A549 (cell line): ENCODE results near the gene TMEM250. TPM values are rescaled to one million over a fixed set of nuclear protein-coding genes. Genes with fewer than 3 reads are reported as not detected.

Experiments used
- ATAC-seq, 2 experiments: fragments of 200-7000 bp in 1 of 2; fragments of >200 bp in 1 of 2; cut with Nextera tagmentation in 1 of 2; cut with Tn5 transposase in 1 of 2; 3 replicates each; pipeline versions ENCODE4 v1.8.0 to v1.9.1; 2018 to 2020; ENCODE audit warnings: mild to moderate bottlenecking in 1 of 2, moderate library complexity in 1 of 2
- CTCF ChIA-PET: fragments of 300-600 bp; sonication (Branson Sonifier 250); formaldehyde crosslinking; extraction: SDS; loops from one replicate; lab custom pipeline; 2021; ENCODE audit warnings: antibody characterized with exemption, inconsistent platforms; lab: Yijun Ruan, JAX
- POLR2A ChIA-PET: fragments of 350-600 bp; formaldehyde crosslinking; extraction: SDS; loops from one replicate; lab custom pipeline; 2021; ENCODE audit warnings: antibody characterized with exemption, inconsistent platforms; lab: Yijun Ruan, JAX
- DNase-seq, 2 experiments: peaks; one replicate each; pipeline versions ENCODE4 v3.0.0 to v3.0.0-alpha.2; 2011 to 2016; ENCODE audit warnings: low read depth in 1 of 2, low spot score in 1 of 2
- FAIRE-seq: peaks from 2 replicates; lab custom pipeline; 2011; peaks lifted over from hg19 to GRCh38; lab: Jason Lieb, UNC
- H3K27ac ChIP-seq, 2 experiments: fragments of >200 bp; sonication (Bioruptor Twin); formaldehyde crosslinking; 3 replicates each; pipeline ENCODE4 v1.5.1; 2016 to 2017
- H3K4me1 ChIP-seq: fragments of >200 bp; sonication (Bioruptor Twin); formaldehyde crosslinking; 3 replicates; pipeline ENCODE4 v1.6.1; 2016
- H3K4me2 ChIP-seq: fragments of >200 bp; sonication (Bioruptor Twin); formaldehyde crosslinking; 3 replicates; pipeline ENCODE4 v1.6.1; 2016
- H3K4me3 ChIP-seq: fragments of >200 bp; sonication (Bioruptor Twin); formaldehyde crosslinking; 3 replicates; pipeline ENCODE4 v1.5.1; 2016
- H3K9me3 ChIP-seq: fragments of >200 bp; sonication (Bioruptor Twin); formaldehyde crosslinking; 3 replicates; pipeline ENCODE4 v1.6.1; 2016
- CHD4 ChIP-seq: fragments of 200-600 bp; sonication (generic); IDR thresholded peaks from 2 replicates; pipeline ENCODE4 v1.6.1; 2016; ENCODE audit warnings: antibody characterized with exemption, mild to moderate bottlenecking, borderline replicate concordance
- EHMT2 ChIP-seq: fragments of 200-600 bp; sonication (generic); IDR thresholded peaks from 2 replicates; pipeline ENCODE4 v1.6.1; 2016; ENCODE audit warnings: antibody characterized with exemption, low read depth, mild to moderate bottlenecking, moderate library complexity
- FOSL2 ChIP-seq, 2 experiments: fragments of 450-650 bp in 1 of 2; fragments of >200 bp in 1 of 2; sonication (Bioruptor Twin) in 1 of 2; formaldehyde crosslinking; IDR thresholded peaks; 2 replicates each; pipeline versions ENCODE4 v1.5.0 to v1.6.1; 2016 to 2020; ENCODE audit warnings: mild to moderate bottlenecking in 1 of 2, moderate library complexity in 1 of 2
- FOXS1 ChIP-seq: fragments of 250-450 bp; sonication (Bioruptor Pico); IDR thresholded peaks from 2 replicates; pipeline ENCODE4 v1.5.0; 2020; ENCODE audit warnings: mild to moderate bottlenecking, moderate library complexity
- HDAC2 ChIP-seq: fragments of 200-600 bp; sonication (generic); IDR thresholded peaks from 2 replicates; pipeline ENCODE4 v1.6.1; 2016
- HEYL ChIP-seq: fragments of 250-450 bp; sonication (Bioruptor Pico); IDR thresholded peaks from 2 replicates; pipeline ENCODE4 v1.8.0; 2021; ENCODE audit warnings: mild to moderate bottlenecking, moderate library complexity
- HOXB5 ChIP-seq: fragments of 250-450 bp; sonication (Bioruptor Pico); IDR thresholded peaks from 2 replicates; pipeline ENCODE4 v1.5.0; 2020; ENCODE audit warnings: mild to moderate bottlenecking, moderate library complexity
- KDM1A ChIP-seq: fragments of 200-600 bp; sonication (generic); IDR thresholded peaks from 2 replicates; pipeline ENCODE4 v1.6.1; 2016; ENCODE audit warnings: low read depth, mild to moderate bottlenecking
- NFE2L2 ChIP-seq: fragments of 150-350 bp; conservative IDR thresholded peaks from 2 replicates; pipeline ENCODE4 v1.6.1; 2014; ENCODE audit warnings: low read length
- NPAS2 ChIP-seq: fragments of 250-450 bp; sonication (Bioruptor Pico); IDR thresholded peaks from 2 replicates; pipeline ENCODE4 v1.8.0; 2022; ENCODE audit warnings: mild to moderate bottlenecking, moderate library complexity, borderline replicate concordance
- RCOR1 ChIP-seq: fragments of 150-350 bp; IDR thresholded peaks from 2 replicates; pipeline ENCODE4 v1.6.1; 2014; ENCODE audit warnings: antibody characterized with exemption, low read length, low read depth
- RFX5 ChIP-seq: fragments of 450-650 bp; IDR thresholded peaks from 2 replicates; pipeline ENCODE4 v1.7.1; 2014; ENCODE audit warnings: antibody characterized with exemption, mild to moderate bottlenecking, moderate library complexity
- RNF2 ChIP-seq: fragments of 200-600 bp; sonication (generic); IDR thresholded peaks from 2 replicates; pipeline ENCODE4 v1.6.1; 2016; ENCODE audit warnings: low read depth, mild to moderate bottlenecking, antibody characterized with exemption, moderate library complexity, borderline replicate concordance
- SMC3 ChIP-seq: fragments of >200 bp; sonication (Bioruptor Twin); formaldehyde crosslinking; IDR thresholded peaks from 3 replicates; pipeline ENCODE4 v1.6.1; 2018; ENCODE audit warnings: inconsistent platforms
- SREBF2 ChIP-seq: fragments of 450-650 bp; IDR thresholded peaks from 2 replicates; pipeline ENCODE4 v1.6.1; 2014; ENCODE audit warnings: mild to moderate bottlenecking, moderate library complexity
- TFCP2L1 ChIP-seq: fragments of 250-450 bp; sonication (Bioruptor Pico); IDR thresholded peaks from 2 replicates; pipeline ENCODE4 v1.5.0; 2021; ENCODE audit warnings: mild to moderate bottlenecking
- TP53 ChIP-seq: fragments of 250-450 bp; sonication (Bioruptor Pico); IDR thresholded peaks from 2 replicates; pipeline ENCODE4 v1.5.0; 2021; ENCODE audit warnings: mild to moderate bottlenecking, moderate library complexity
- ZNF302 ChIP-seq: fragments of 250-450 bp; sonication (Bioruptor Pico); IDR thresholded peaks from 2 replicates; pipeline ENCODE4 v1.9.0; 2021; ENCODE audit warnings: inconsistent platforms, mild to moderate bottlenecking, moderate library complexity
- ZSCAN20 ChIP-seq: fragments of 250-450 bp; sonication (Bioruptor Pico); IDR thresholded peaks from 2 replicates; pipeline ENCODE4 v1.8.0; 2022; ENCODE audit warnings: mild to moderate bottlenecking, moderate library complexity
- WGBS: methylation state at CpG from one replicate; pipeline ENCODE4 v1.1.6; 2017; ENCODE audit errors: missing lambda C conversion rate; 5-methylcytosine and 5-hydroxymethylcytosine counted together
- polyA plus RNA-seq, 4 experiments: library from polyadenylated mRNA; depleted of rRNA in 3 of 4; stranded (reverse); fragments of >200 nt; fragmentation: RNase III in 1 of 4; extraction: RNeasy Plus Mini Kit Qiagen cat#74134 plus additional on column Dnase treatment in 1 of 4; gene quantifications; 2 replicates in 3 of 4; 3 replicates in 1 of 4; pipeline ENCODE4 v1.2.3, GENCODE V29; 2011 to 2017
- TF ChIP-seq, protein P1 (sequence below): fragments of 200-600 bp; sonication (generic); IDR thresholded peaks from 2 replicates; pipeline ENCODE4 v1.6.1; 2016; ENCODE audit warnings: antibody characterized with exemption, mild to moderate bottlenecking, moderate library complexity
- TF ChIP-seq, protein P2 (sequence below): IDR thresholded peaks from 2 replicates; pipeline ENCODE4 v1.6.1; 2012; ENCODE audit warnings: low read depth, borderline replicate concordance
- TF ChIP-seq, protein P3 (sequence below): IDR thresholded peaks from 2 replicates; pipeline ENCODE4 v1.6.1; 2012
- TF ChIP-seq, protein P4 (sequence below): fragments of 450-650 bp; IDR thresholded peaks from 2 replicates; pipeline ENCODE4 v1.6.1; 2014; ENCODE audit warnings: antibody characterized with exemption
- TF ChIP-seq, protein P5 (sequence below): fragments of 150-350 bp; IDR thresholded peaks from 2 replicates; pipeline ENCODE4 v1.6.1; 2014; ENCODE audit warnings: low read depth, mild to moderate bottlenecking, low read length

TMEM250 gene
- polyA plus RNA-seq, 2 of the 4 experiments (the other 2 are of a cell fraction): 13.0 to 35.2 TPM

DNA sequence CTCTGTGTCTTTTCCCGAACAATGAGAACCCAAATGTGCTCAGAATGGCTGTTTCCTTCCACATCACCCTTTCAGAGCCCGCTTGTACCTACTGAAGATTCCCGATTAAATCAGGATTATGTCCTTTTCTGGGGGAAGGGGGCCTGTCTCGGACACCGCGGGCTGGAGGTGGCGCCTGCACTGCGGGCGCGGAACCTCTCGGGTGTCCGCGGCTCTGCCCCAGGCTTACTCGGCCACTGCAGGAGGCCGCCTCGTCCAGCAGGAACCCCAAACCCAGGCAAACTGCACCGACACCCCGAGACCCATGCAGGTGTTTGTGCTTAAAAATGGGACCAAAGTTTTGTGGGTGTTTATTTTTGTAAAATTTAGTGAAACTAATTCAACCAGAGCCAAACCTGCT is 8.6 kb upstream of the TMEM250 start:
- no peak for ATAC-seq
- no peak overlapping the region for H3K4me2 ChIP-seq
- peaks cover 2% of the 10 kb centered on the region; the same call in 1 of the 3 replicates for H3K4me1 ChIP-seq
- H3K4me3 ChIP-seq: no peak overlapping the region
- FAIRE-seq: no peak
- WGBS: 83% methylated on average over 14 of the region's 18 CpGs
- CTCF ChIA-PET: interaction anchor here (1.6 to 2.9 kb wide), 3 partner anchors 11 to 160 kb away, joined by 5 to 16 read pairs (median 7); no protein-coding TSS in a partner anchor
- POLR2A ChIA-PET: no interaction called here
- DNase-seq: no peak
- H3K9me3 ChIP-seq: no peaks in the 10 kb centered on the region
- no peak overlapping the region for H3K27ac ChIP-seq
- no peak for TF ChIP-seq RFX5
- TF ChIP-seq, protein P1, sequence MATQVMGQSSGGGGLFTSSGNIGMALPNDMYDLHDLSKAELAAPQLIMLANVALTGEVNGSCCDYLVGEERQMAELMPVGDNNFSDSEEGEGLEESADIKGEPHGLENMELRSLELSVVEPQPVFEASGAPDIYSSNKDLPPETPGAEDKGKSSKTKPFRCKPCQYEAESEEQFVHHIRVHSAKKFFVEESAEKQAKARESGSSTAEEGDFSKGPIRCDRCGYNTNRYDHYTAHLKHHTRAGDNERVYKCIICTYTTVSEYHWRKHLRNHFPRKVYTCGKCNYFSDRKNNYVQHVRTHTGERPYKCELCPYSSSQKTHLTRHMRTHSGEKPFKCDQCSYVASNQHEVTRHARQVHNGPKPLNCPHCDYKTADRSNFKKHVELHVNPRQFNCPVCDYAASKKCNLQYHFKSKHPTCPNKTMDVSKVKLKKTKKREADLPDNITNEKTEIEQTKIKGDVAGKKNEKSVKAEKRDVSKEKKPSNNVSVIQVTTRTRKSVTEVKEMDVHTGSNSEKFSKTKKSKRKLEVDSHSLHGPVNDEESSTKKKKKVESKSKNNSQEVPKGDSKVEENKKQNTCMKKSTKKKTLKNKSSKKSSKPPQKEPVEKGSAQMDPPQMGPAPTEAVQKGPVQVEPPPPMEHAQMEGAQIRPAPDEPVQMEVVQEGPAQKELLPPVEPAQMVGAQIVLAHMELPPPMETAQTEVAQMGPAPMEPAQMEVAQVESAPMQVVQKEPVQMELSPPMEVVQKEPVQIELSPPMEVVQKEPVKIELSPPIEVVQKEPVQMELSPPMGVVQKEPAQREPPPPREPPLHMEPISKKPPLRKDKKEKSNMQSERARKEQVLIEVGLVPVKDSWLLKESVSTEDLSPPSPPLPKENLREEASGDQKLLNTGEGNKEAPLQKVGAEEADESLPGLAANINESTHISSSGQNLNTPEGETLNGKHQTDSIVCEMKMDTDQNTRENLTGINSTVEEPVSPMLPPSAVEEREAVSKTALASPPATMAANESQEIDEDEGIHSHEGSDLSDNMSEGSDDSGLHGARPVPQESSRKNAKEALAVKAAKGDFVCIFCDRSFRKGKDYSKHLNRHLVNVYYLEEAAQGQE: no peak
- TF ChIP-seq TP53 (CRISPR knock-in tag): no peak
- no peak for TF ChIP-seq HOXB5 (CRISPR knock-in tag)
- TF ChIP-seq, protein P2, sequence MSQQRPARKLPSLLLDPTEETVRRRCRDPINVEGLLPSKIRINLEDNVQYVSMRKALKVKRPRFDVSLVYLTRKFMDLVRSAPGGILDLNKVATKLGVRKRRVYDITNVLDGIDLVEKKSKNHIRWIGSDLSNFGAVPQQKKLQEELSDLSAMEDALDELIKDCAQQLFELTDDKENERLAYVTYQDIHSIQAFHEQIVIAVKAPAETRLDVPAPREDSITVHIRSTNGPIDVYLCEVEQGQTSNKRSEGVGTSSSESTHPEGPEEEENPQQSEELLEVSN: no peak
- TF ChIP-seq RCOR1: no peak
- TF ChIP-seq, protein P3, sequence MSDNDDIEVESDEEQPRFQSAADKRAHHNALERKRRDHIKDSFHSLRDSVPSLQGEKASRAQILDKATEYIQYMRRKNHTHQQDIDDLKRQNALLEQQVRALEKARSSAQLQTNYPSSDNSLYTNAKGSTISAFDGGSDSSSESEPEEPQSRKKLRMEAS: no peak
- TF ChIP-seq, protein P4, sequence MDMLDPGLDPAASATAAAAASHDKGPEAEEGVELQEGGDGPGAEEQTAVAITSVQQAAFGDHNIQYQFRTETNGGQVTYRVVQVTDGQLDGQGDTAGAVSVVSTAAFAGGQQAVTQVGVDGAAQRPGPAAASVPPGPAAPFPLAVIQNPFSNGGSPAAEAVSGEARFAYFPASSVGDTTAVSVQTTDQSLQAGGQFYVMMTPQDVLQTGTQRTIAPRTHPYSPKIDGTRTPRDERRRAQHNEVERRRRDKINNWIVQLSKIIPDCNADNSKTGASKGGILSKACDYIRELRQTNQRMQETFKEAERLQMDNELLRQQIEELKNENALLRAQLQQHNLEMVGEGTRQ: no peak
- TF ChIP-seq KDM1A: no peak
- TF ChIP-seq RNF2: no peak
- TF ChIP-seq HDAC2: no peak
- TF ChIP-seq ZNF302 (CRISPR knock-in tag): no peak
- no peak for TF ChIP-seq FOXS1
- TF ChIP-seq NPAS2 (CRISPR knock-in tag): no peak
- TF ChIP-seq ZSCAN20 (CRISPR knock-in tag): no peak
- no peak for TF ChIP-seq EHMT2

DNA sequence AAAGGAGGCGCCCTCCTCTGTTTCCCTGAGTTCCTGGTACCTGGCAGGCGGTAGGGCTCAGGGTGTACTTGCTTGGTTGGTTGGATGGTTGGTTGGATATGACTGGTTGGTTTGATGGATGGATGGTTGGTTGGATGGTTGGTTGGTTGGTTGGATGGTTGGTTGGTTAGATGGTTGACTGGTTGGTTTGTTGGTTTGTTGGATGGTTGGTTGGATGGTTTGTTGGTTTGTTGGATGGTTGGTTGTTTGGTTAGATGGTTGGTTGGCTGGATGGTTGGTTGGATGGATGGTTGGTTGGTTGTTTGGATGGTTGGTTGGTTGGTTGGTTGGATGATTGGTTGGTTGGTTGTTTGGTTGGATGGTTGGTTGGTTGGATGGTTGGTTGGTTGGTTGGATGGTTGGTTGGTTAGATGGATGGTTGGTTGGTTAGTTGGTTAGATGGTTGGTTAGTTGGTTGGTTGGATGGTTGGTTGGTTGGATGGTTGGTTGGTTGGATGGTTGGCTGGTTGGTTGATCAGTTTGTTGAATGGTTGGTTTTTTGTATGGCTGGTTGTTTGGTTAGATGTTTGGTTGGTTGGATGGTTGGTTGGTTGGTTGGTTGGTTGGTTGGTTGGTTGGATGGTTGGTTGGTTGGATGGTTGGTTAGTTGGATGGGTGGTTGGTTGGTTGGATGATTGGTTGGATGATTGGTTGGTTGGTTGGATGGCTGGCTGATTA is 6.5 kb upstream of the TMEM250 start:
- DNase-seq (no peak), FAIRE-seq (no peak), ATAC-seq (no peak)
- Histone ChIP-seq H3K27ac (no peak overlapping the region), H3K9me3 (no peaks in the 10 kb centered on the region), H3K4me3 (no peak overlapping the region), H3K4me2 (no peak overlapping the region), H3K4me1 (peaks cover 4% of the 10 kb centered on the region; the same call in 2 of the 3 replicates)
- ChIA-PET CTCF (interaction anchor here (1.4 to 9.3 kb wide), 6 partner anchors 10 to 328 kb away, joined by 5 to 220 read pairs (median 32); partner anchors contain the start of gene UBAC1), POLR2A (no interaction called here)
- WGBS: 36% methylated on average over 2 of the region's 2 CpGs
- no peak for TF ChIP-seq NFE2L2
- TF ChIP-seq, protein P5, sequence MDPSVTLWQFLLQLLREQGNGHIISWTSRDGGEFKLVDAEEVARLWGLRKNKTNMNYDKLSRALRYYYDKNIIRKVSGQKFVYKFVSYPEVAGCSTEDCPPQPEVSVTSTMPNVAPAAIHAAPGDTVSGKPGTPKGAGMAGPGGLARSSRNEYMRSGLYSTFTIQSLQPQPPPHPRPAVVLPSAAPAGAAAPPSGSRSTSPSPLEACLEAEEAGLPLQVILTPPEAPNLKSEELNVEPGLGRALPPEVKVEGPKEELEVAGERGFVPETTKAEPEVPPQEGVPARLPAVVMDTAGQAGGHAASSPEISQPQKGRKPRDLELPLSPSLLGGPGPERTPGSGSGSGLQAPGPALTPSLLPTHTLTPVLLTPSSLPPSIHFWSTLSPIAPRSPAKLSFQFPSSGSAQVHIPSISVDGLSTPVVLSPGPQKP: no peak
- TF ChIP-seq SMC3: no peak
- TF ChIP-seq, protein P2: no peak
- no peak for TF ChIP-seq CHD4
- TF ChIP-seq FOXS1: no peak
- no peak for TF ChIP-seq FOSL2 (IDR thresholded peaks at IDR 0.05)
- TF ChIP-seq FOSL2 (CRISPR knock-in tag; IDR thresholded peaks at IDR 0.05): no peak
- TF ChIP-seq, protein P3: no peak
- TF ChIP-seq SREBF2: no peak
- no peak for TF ChIP-seq KDM1A
- TF ChIP-seq HEYL (CRISPR knock-in tag): no peak
- TF ChIP-seq TFCP2L1 (CRISPR knock-in tag): no peak
- TF ChIP-seq TP53 (CRISPR knock-in tag): no peak
